ENCODE measurements around the gene MPEG1.

DNA sequence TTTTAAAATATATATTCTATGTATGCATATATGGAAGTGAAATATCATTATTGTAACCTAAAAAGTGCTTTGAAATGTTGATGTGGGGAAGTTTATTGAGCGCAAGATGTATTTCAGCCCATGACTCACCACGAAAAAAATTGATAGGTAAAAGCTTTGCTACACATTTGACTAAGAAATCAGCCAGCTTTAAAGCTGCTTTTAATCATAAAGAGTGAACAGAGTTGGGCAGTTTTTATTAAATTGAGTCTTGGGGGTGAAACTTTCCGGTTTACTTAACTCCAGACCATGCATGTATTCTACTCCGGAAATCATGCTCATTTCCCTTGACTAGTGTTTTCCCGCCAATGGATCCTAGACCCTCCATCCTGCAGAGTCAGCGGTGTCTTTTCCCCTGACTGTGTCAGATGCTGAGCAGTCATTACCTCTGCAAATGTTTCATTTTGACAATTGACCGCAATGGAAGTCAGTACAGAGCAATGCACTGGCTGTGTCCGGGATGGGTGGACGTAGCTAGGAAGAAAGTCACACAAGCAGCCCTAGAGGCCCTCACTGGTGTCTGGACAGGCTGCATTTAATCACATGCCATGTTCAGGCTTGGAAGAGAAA, 47.2 kb upstream of the MPEG1 start:
- TF ChIP-seq EZH2phosphoT487 (IDR thresholded peaks at IDR 0.05; ENCODE audit: borderline replicate concordance, low read length) (no peak), CTCF (conservative IDR thresholded peaks at IDR 0.05; ENCODE audit: low read depth, low read length) (no peak), EZH2 (IDR thresholded peaks at IDR 0.05; ENCODE audit: low read length, unreplicated experiment) (no peak)

Data from PC-3 (cell line).